Neural cell (in vitro differentiated cells): Measurements from ENCODE around the gene SLC8A1. TPM values are rescaled to one million over a fixed set of nuclear protein-coding genes. Genes with fewer than 3 reads are reported as not detected.

Source experiments
- H2AFZ ChIP-seq: fragments of 200-600, 300-800 bp; sonication (generic), shearing (Covaris generic); 2 replicates; pipeline ENCODE4 v1.6.0; 2014; ENCODE audit warnings: low read depth, mild to moderate bottlenecking, antibody characterized with exemption, low read length, moderate library complexity
- H3F3A ChIP-seq: fragments of 200-600 bp; shearing (Covaris generic); 2 replicates; pipeline ENCODE4 v1.6.1; 2016; ENCODE audit warnings: mild to moderate bottlenecking, moderate library complexity, mixed read lengths, antibody characterized with exemption, low read length; ENCODE audit not compliant: insufficient read depth, poor library complexity, severe bottlenecking
- H3K27ac ChIP-seq: fragments of 200-600, 300-800 bp; sonication (generic), shearing (Covaris generic); 2 replicates; pipeline ENCODE4 v1.5.1; 2014; ENCODE audit warnings: mild to moderate bottlenecking, low read length, moderate library complexity
- H3K27me3 ChIP-seq: fragments of 300-800, 200-600 bp; sonication (generic), shearing (Covaris generic); 2 replicates; pipeline ENCODE4 v1.6.0; 2014; ENCODE audit warnings: mild to moderate bottlenecking, low read depth, low read length, moderate library complexity; ENCODE audit not compliant: insufficient read depth
- H3K36me3 ChIP-seq: fragments of 300-800, 200-600 bp; sonication (generic), shearing (Covaris generic); 2 replicates; pipeline ENCODE4 v1.5.1; 2014; ENCODE audit warnings: mild to moderate bottlenecking, antibody characterized with exemption, low read length, moderate library complexity; ENCODE audit not compliant: insufficient read depth
- H3K4me2 ChIP-seq: fragments of 300-800, 200-600 bp; sonication (generic), shearing (Covaris generic); 2 replicates; pipeline ENCODE4 v1.6.0; 2014; ENCODE audit warnings: mild to moderate bottlenecking, low read length
- H3K4me3 ChIP-seq: fragments of 300-800, 200-600 bp; sonication (generic), shearing (Covaris generic); 2 replicates; pipeline ENCODE4 v1.5.1; 2014; ENCODE audit warnings: mild to moderate bottlenecking, low read length, moderate library complexity
- H3K79me2 ChIP-seq: fragments of 200-600 bp; shearing (Covaris generic); replicated peaks from 2 replicates; pipeline ENCODE4 v1.6.0; 2014; ENCODE audit warnings: mild to moderate bottlenecking, low read length, moderate library complexity; ENCODE audit not compliant: insufficient read depth
- H3K9ac ChIP-seq: fragments of 300-800, 200-600 bp; sonication (generic), shearing (Covaris generic); 2 replicates; pipeline ENCODE4 v1.6.1; 2016; ENCODE audit warnings: mild to moderate bottlenecking, low read length, mixed read lengths
- H3K9me2 ChIP-seq: fragments of 200-600 bp; shearing (Covaris generic); 2 replicates; pipeline ENCODE4 v1.6.1; 2016; ENCODE audit warnings: mild to moderate bottlenecking, low read length, mixed read lengths; ENCODE audit not compliant: insufficient read depth
- H3K9me3 ChIP-seq: fragments of 200-600, 300-800 bp; sonication (generic), shearing (Covaris generic); 2 replicates; pipeline ENCODE4 v1.6.1; 2016; ENCODE audit warnings: mild to moderate bottlenecking, mixed run types, low read length, moderate library complexity, mixed read lengths
- H4K20me1 ChIP-seq: fragments of 200-600 bp; shearing (Covaris generic); 2 replicates; pipeline ENCODE4 v1.6.1; 2016; ENCODE audit warnings: mild to moderate bottlenecking, mixed run types; ENCODE audit not compliant: insufficient read depth
- CTCF ChIP-seq: fragments of 450-650 bp; IDR thresholded peaks from 2 replicates; pipeline ENCODE4 v1.5.1; 2014; ENCODE audit warnings: antibody characterized with exemption, mild to moderate bottlenecking, moderate library complexity; ENCODE audit not compliant: poor library complexity, severe bottlenecking
- EP300 ChIP-seq: fragments of 450-650 bp; conservative IDR thresholded peaks from 2 replicates; pipeline ENCODE4 v1.6.1; 2014; ENCODE audit warnings: antibody characterized with exemption, mild to moderate bottlenecking, moderate library complexity; ENCODE audit not compliant: poor library complexity, severe bottlenecking
- EZH2 ChIP-seq: fragments of 200-600, 300-800 bp; shearing (Covaris generic), sonication (generic); IDR thresholded peaks from 2 replicates; pipeline ENCODE4 v1.6.1; 2014; ENCODE audit warnings: antibody characterized with exemption, low read length, borderline replicate concordance, mild to moderate bottlenecking; ENCODE audit not compliant: insufficient read depth, poor library complexity, severe bottlenecking
- MXI1 ChIP-seq: fragments of 450-650 bp; conservative IDR thresholded peaks from 2 replicates; pipeline ENCODE4 v1.6.1; 2014; ENCODE audit warnings: antibody characterized with exemption, mild to moderate bottlenecking; ENCODE audit not compliant: poor library complexity, severe bottlenecking
- POLR2AphosphoS5 ChIP-seq: IDR thresholded peaks from 2 replicates; pipeline ENCODE4 v1.6.1; 2012
- RAD21 ChIP-seq: fragments of 450-650 bp; conservative IDR thresholded peaks from 2 replicates; pipeline ENCODE4 v1.6.1; 2014; ENCODE audit warnings: antibody characterized with exemption, mild to moderate bottlenecking, moderate library complexity
- REST ChIP-seq: IDR thresholded peaks from 2 replicates; pipeline ENCODE4 v1.6.1; 2012; ENCODE audit warnings: borderline replicate concordance
- SMC3 ChIP-seq: fragments of 450-650 bp; conservative IDR thresholded peaks from 2 replicates; pipeline ENCODE4 v1.6.1; 2014; ENCODE audit warnings: antibody characterized with exemption, mild to moderate bottlenecking, moderate library complexity; ENCODE audit not compliant: poor library complexity
- TAF1 ChIP-seq: IDR thresholded peaks from 2 replicates; pipeline ENCODE4 v1.6.1; 2012; ENCODE audit warnings: low read depth
- polyA plus RNA-seq: library from polyadenylated mRNA; depleted of rRNA; stranded (reverse); fragments of >200 nt; gene quantifications from 2 replicates; pipeline ENCODE4 v1.2.3, GENCODE V29; 2014

Gene SLC8A1
- polyA plus RNA-seq, 1 donor from 2014 or later, result 18.7 TPM

DNA sequence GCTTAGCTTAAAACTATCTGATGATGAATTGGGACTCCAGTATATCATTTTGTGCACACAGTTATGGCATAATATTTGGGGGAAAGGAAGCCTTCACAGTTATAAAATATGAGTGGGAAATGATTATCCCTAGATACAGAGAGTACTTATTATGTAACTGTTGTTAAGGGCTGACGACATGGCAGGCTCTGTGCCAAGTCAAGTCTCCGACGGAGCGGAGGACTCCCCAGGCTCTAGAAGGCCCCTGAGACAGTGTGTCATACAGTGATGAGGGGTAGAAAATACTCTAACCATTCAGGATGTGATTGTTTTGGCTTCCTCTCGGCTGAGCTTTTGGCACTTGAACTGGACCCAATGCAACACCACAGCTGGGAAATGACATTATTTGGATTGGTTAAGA is 211.8 kb downstream of the SLC8A1 start:
- Histone ChIP-seq H2AFZ (no peak overlapping the region), H3K9ac (no peak overlapping the region), H3K9me2 (no peaks in the 10 kb centered on the region), H3K9me3 (no peaks in the 10 kb centered on the region), H3K79me2 (no peaks in the 10 kb centered on the region), H3K36me3 (no peaks in the 10 kb centered on the region), H4K20me1 (no peaks in the 10 kb centered on the region), H3K27ac (no peak overlapping the region), H3F3A (no peaks in the 10 kb centered on the region), H3K4me2 (no peak overlapping the region), H3K27me3 (no peaks in the 10 kb centered on the region), H3K4me3 (no peak overlapping the region)
- no peak for TF ChIP-seq MXI1
- TF ChIP-seq REST, result no peak
- no peak for TF ChIP-seq POLR2AphosphoS5
- TF ChIP-seq EZH2, result no peak
- TF ChIP-seq SMC3, result no peak
- no peak for TF ChIP-seq EP300
- no peak for TF ChIP-seq RAD21
- no peak for TF ChIP-seq TAF1
- no peak for TF ChIP-seq CTCF

DNA sequence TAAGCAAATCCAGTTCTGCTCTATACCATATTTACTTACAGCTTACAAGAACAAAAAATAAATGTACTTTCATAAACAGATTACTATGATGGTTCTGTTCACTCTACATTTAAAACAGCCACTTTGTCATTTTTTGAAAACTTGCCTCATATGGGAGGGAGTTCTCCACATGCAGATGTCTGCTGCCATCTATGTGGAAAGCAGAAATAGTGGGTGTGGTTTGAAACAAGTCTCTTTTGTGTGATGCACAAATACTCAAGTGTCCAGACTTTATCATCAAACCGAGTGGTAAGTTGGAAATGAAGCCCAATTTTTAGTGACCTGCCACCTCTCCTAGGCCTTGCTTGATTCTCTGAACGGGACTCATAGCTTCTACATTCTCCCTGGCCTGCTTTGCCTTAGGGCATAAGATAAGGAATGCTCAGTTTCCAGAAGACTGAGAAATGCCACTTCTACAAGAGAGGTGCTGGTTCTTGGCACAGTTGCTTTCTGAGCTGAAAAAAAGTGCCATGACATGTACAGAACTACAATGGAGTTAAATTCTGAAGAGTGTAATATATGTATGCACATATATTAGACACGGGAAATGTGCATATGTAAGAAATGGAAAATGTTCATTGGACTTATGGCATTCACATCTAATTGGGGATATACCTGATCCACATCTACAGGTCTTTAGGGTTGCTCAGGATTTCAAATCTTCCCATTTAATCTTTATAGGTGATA is 221.0 kb downstream of the SLC8A1 start:
- no peak overlapping the region for H3K9ac ChIP-seq
- no peaks in the 10 kb centered on the region for H3K36me3 ChIP-seq
- no peaks in the 10 kb centered on the region for H4K20me1 ChIP-seq
- TF ChIP-seq SMC3, result no peak
- TF ChIP-seq POLR2AphosphoS5, result no peak
- TF ChIP-seq REST, result no peak
- no peak for TF ChIP-seq MXI1
- TF ChIP-seq RAD21, result no peak
- TF ChIP-seq TAF1, result no peak
- no peaks in the 10 kb centered on the region for H3K27me3 ChIP-seq
- no peak overlapping the region for H3K4me3 ChIP-seq
- H2AFZ ChIP-seq, result no peak overlapping the region
- no peaks in the 10 kb centered on the region for H3F3A ChIP-seq
- no peaks in the 10 kb centered on the region for H3K9me3 ChIP-seq
- no peaks in the 10 kb centered on the region for H3K9me2 ChIP-seq
- no peaks in the 10 kb centered on the region for H3K79me2 ChIP-seq
- no peak overlapping the region for H3K27ac ChIP-seq
- no peak overlapping the region for H3K4me2 ChIP-seq
